Activated CD4-positive, alpha-beta memory T cell treated with anti-CD3 and anti-CD28 coated beads, Interleukin-2, amount 10 ng/mL, durations not matched to agents 7 days and 5 days (primary cell): ENCODE measurements around the gene B3GAT1. TPM values are rescaled to one million over a fixed set of nuclear protein-coding genes. Genes with fewer than 3 reads are reported as not detected.

Experiments used
- CTCF ChIA-PET: fragments of 350-600 bp; sonication (Branson Sonifier 250); formaldehyde crosslinking; loops from one replicate; lab custom pipeline; 2021; ENCODE audit warnings: antibody characterized with exemption, inconsistent platforms; lab: Charles Lee
- POLR2A ChIA-PET: fragments of 350-600 bp; sonication (Branson Sonifier 250); formaldehyde crosslinking; loops from one replicate; lab custom pipeline; 2021; ENCODE audit warnings: antibody characterized with exemption; lab: Charles Lee
- DNase-seq: peaks from one replicate; pipeline ENCODE4 v3.0.0-alpha.2; 2020
- H3K27ac Mint-ChIP-seq: one replicate; pipeline ENCODE4 v1.8.0; 2021; ENCODE audit warnings: mild to moderate bottlenecking, mixed read lengths
- H3K27me3 Mint-ChIP-seq: one replicate; pipeline ENCODE4 v1.8.0; 2021; ENCODE audit warnings: mixed read lengths
- H3K36me3 Mint-ChIP-seq: one replicate; pipeline ENCODE4 v1.8.0; 2021; ENCODE audit warnings: low read depth, mixed read lengths
- H3K4me1 Mint-ChIP-seq: one replicate; pipeline ENCODE4 v1.8.0; 2021; ENCODE audit warnings: mixed read lengths
- H3K4me3 Mint-ChIP-seq: one replicate; pipeline ENCODE4 v1.8.0; 2021; ENCODE audit warnings: mild to moderate bottlenecking, mixed read lengths
- H3K9me3 Mint-ChIP-seq: one replicate; pipeline ENCODE4 v1.8.0; 2021; ENCODE audit warnings: mixed read lengths
- total RNA-seq, 2 experiments: library from RNA; stranded (reverse); gene quantifications; one replicate each; pipeline ENCODE4 v1.2.3, GENCODE V29; 2021

B3GAT1 gene
- total RNA-seq, 2 experiments from 2014 or later: 10.5 to 11.0 TPM

- ChIA-PET POLR2A (no interaction called here), CTCF (interaction anchor here (1.3 kb wide), 1 partner anchor 243 kb away, joined by 3 read pairs; no protein-coding TSS in a partner anchor)
- Mint-ChIP-seq H3K27ac (no peak overlapping the region), H3K36me3 (no peaks in the 10 kb centered on the region), H3K4me1 (peaks cover 26% of the 10 kb centered on the region), H3K9me3 (no peaks in the 10 kb centered on the region), H3K27me3 (peaks cover 3% of the 10 kb centered on the region), H3K4me3 (no peak overlapping the region)
- DNase-seq: no peak
These were observed 55.1 kb downstream of the B3GAT1 start for GRCh38 chr11:134356656-134357544.

- no peaks in the 10 kb centered on the region for H3K9me3 Mint-ChIP-seq
- H3K36me3 Mint-ChIP-seq: no peaks in the 10 kb centered on the region
- POLR2A ChIA-PET: interaction anchor here (1.4 kb wide), 1 partner anchor 79 kb away, joined by 3 read pairs; the partner anchor contains the start of gene GLB1L3
- CTCF ChIA-PET: interaction anchor here (0.9 kb wide), 1 partner anchor 86 kb away, joined by 3 read pairs; no protein-coding TSS in a partner anchor
- H3K4me1 Mint-ChIP-seq: peaks cover 20% of the 10 kb centered on the region
- DNase-seq: no peak
- H3K27ac Mint-ChIP-seq: no peak overlapping the region
- no peak overlapping the region for H3K4me3 Mint-ChIP-seq
- H3K27me3 Mint-ChIP-seq: peaks cover 3% of the 10 kb centered on the region
These were observed 56.4 kb downstream of the B3GAT1 start for GRCh38 chr11:134355656-134356055.

GRCh38 chr11:134355136-134355535 lies 56.9 kb downstream of the B3GAT1 start:
- POLR2A ChIA-PET: interaction anchor here (1.4 kb wide), 1 partner anchor 79 kb away, joined by 3 read pairs; the partner anchor contains the start of gene GLB1L3
- peaks cover 3% of the 10 kb centered on the region for H3K27me3 Mint-ChIP-seq
- CTCF ChIA-PET: interaction anchor here (0.9 to 1.1 kb wide), 3 partner anchors 81 to 94 kb away, joined by 3 to 4 read pairs (median 3); no protein-coding TSS in a partner anchor
- H3K27ac Mint-ChIP-seq: no peak overlapping the region
- no peaks in the 10 kb centered on the region for H3K9me3 Mint-ChIP-seq
- peaks cover 2% of the 10 kb centered on the region for H3K36me3 Mint-ChIP-seq
- H3K4me3 Mint-ChIP-seq: no peak overlapping the region
- peaks cover 22% of the 10 kb centered on the region for H3K4me1 Mint-ChIP-seq
- DNase-seq: no peak

GRCh38 chr11:134352111-134352510 lies 59.9 kb downstream of the B3GAT1 start:
- Mint-ChIP-seq H3K9me3 (no peaks in the 10 kb centered on the region), H3K27ac (no peak overlapping the region), H3K36me3 (peaks cover 2% of the 10 kb centered on the region), H3K4me3 (no peak overlapping the region), H3K27me3 (peaks cover 3% of the 10 kb centered on the region), H3K4me1 (peaks cover 31% of the 10 kb centered on the region)
- no peak for DNase-seq
- CTCF ChIA-PET: interaction anchor here (0.7 kb wide), 1 partner anchor 323 kb away, joined by 3 read pairs; no protein-coding TSS in a partner anchor
- POLR2A ChIA-PET: no interaction called here

GRCh38 chr11:134350381-134350780 lies 61.7 kb downstream of the B3GAT1 start:
- Mint-ChIP-seq H3K4me3 (no peak overlapping the region), H3K9me3 (no peaks in the 10 kb centered on the region), H3K27ac (peak overlapping the region; percentile 8), H3K4me1 (peaks cover 29% of the 10 kb centered on the region), H3K27me3 (peaks cover 3% of the 10 kb centered on the region), H3K36me3 (peaks cover 2% of the 10 kb centered on the region)
- ChIA-PET POLR2A (no interaction called here), CTCF (interaction anchor here (0.7 to 2.3 kb wide), 3 partner anchors 9 to 726 kb away, joined by 3 to 10 read pairs (median 8); partner anchors contain the start of gene GLB1L3)
- DNase-seq: no peak

GRCh38 chr11:134349802-134350355 lies 62.2 kb downstream of the B3GAT1 start:
- Mint-ChIP-seq H3K36me3 (peaks cover 2% of the 10 kb centered on the region), H3K4me3 (no peak overlapping the region), H3K9me3 (no peaks in the 10 kb centered on the region), H3K4me1 (peaks cover 26% of the 10 kb centered on the region), H3K27ac (peak overlapping the region; percentile 77), H3K27me3 (peaks cover 3% of the 10 kb centered on the region)
- DNase-seq: no peak
- POLR2A ChIA-PET: interaction anchor here (0.8 kb wide), 1 partner anchor 18 kb away, joined by 4 read pairs; the partner anchor contains the start of gene GLB1L2
- CTCF ChIA-PET: interaction anchor here (0.8 to 2.3 kb wide), 3 partner anchors 10 to 74 kb away, joined by 3 to 10 read pairs (median 8); partner anchors contain the start of gene GLB1L3

- peaks cover 26% of the 10 kb centered on the region for H3K4me1 Mint-ChIP-seq
- ChIA-PET CTCF (interaction anchor here (0.6 to 2.3 kb wide), 4 partner anchors 10 to 138 kb away, joined by 3 to 10 read pairs (median 6); partner anchors contain the start of gene GLB1L3), POLR2A (interaction anchor here (0.8 to 1.3 kb wide), 2 partner anchors 17 to 74 kb away, joined by 4 read pairs; partner anchors contain the start of genes GLB1L2 and GLB1L3)
- peak; percentile 27 for DNase-seq
- H3K27ac Mint-ChIP-seq: peak overlapping the region; percentile 77
- H3K36me3 Mint-ChIP-seq: peaks cover 2% of the 10 kb centered on the region
- H3K4me3 Mint-ChIP-seq: no peak overlapping the region
- H3K9me3 Mint-ChIP-seq: no peaks in the 10 kb centered on the region
- H3K27me3 Mint-ChIP-seq: no peaks in the 10 kb centered on the region
These were observed 62.8 kb downstream of the B3GAT1 start for GRCh38 chr11:134349109-134349801.

GRCh38 chr11:134347441-134347840 lies 64.6 kb downstream of the B3GAT1 start:
- Mint-ChIP-seq H3K27ac (no peak overlapping the region), H3K4me3 (no peak overlapping the region), H3K36me3 (peaks cover 2% of the 10 kb centered on the region), H3K9me3 (no peaks in the 10 kb centered on the region), H3K27me3 (no peaks in the 10 kb centered on the region), H3K4me1 (peaks cover 26% of the 10 kb centered on the region)
- ChIA-PET CTCF (no interaction called here), POLR2A (no interaction called here)
- DNase-seq: peak; percentile 12

- no peak for DNase-seq
- H3K36me3 Mint-ChIP-seq: peaks cover 2% of the 10 kb centered on the region
- no peaks in the 10 kb centered on the region for H3K9me3 Mint-ChIP-seq
- no peak overlapping the region for H3K4me3 Mint-ChIP-seq
- CTCF ChIA-PET: interaction anchor here (0.9 kb wide), 1 partner anchor 83 kb away, joined by 3 read pairs; no protein-coding TSS in a partner anchor
- no peaks in the 10 kb centered on the region for H3K27me3 Mint-ChIP-seq
- H3K27ac Mint-ChIP-seq: no peak overlapping the region
- peaks cover 26% of the 10 kb centered on the region for H3K4me1 Mint-ChIP-seq
- POLR2A ChIA-PET: no interaction called here
These were observed 65.1 kb downstream of the B3GAT1 start for GRCh38 chr11:134346976-134347350.

GRCh38 chr11:134346101-134346975 lies 65.7 kb downstream of the B3GAT1 start:
- Mint-ChIP-seq H3K36me3 (peaks cover 2% of the 10 kb centered on the region), H3K9me3 (no peaks in the 10 kb centered on the region), H3K27ac (no peak overlapping the region), H3K27me3 (no peaks in the 10 kb centered on the region), H3K4me3 (no peak overlapping the region), H3K4me1 (peaks cover 26% of the 10 kb centered on the region)
- peak; percentile 14 for DNase-seq
- POLR2A ChIA-PET: no interaction called here
- CTCF ChIA-PET: interaction anchor here (0.9 kb wide), 1 partner anchor 83 kb away, joined by 3 read pairs; no protein-coding TSS in a partner anchor

- H3K27me3 Mint-ChIP-seq: no peaks in the 10 kb centered on the region
- DNase-seq: no peak
- no peaks in the 10 kb centered on the region for H3K36me3 Mint-ChIP-seq
- ChIA-PET CTCF (no interaction called here), POLR2A (no interaction called here)
- H3K9me3 Mint-ChIP-seq: no peaks in the 10 kb centered on the region
- no peak overlapping the region for H3K27ac Mint-ChIP-seq
- H3K4me3 Mint-ChIP-seq: no peak overlapping the region
- H3K4me1 Mint-ChIP-seq: peaks cover 17% of the 10 kb centered on the region
These were observed 66.8 kb downstream of the B3GAT1 start for GRCh38 chr11:134345237-134345550.
